EH (cell line): ENCODE measurements around the gene ZRANB2.
A peak's percentile ranks its signal among the peaks of the same experiment; 100 is the strongest.

Experiments used
- DNase-seq: peaks from one replicate; pipeline ENCODE4 v3.0.0-alpha.2; 2015; ENCODE audit warnings: low read depth

ZRANB2 gene, protein sequence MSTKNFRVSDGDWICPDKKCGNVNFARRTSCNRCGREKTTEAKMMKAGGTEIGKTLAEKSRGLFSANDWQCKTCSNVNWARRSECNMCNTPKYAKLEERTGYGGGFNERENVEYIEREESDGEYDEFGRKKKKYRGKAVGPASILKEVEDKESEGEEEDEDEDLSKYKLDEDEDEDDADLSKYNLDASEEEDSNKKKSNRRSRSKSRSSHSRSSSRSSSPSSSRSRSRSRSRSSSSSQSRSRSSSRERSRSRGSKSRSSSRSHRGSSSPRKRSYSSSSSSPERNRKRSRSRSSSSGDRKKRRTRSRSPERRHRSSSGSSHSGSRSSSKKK

DNA sequence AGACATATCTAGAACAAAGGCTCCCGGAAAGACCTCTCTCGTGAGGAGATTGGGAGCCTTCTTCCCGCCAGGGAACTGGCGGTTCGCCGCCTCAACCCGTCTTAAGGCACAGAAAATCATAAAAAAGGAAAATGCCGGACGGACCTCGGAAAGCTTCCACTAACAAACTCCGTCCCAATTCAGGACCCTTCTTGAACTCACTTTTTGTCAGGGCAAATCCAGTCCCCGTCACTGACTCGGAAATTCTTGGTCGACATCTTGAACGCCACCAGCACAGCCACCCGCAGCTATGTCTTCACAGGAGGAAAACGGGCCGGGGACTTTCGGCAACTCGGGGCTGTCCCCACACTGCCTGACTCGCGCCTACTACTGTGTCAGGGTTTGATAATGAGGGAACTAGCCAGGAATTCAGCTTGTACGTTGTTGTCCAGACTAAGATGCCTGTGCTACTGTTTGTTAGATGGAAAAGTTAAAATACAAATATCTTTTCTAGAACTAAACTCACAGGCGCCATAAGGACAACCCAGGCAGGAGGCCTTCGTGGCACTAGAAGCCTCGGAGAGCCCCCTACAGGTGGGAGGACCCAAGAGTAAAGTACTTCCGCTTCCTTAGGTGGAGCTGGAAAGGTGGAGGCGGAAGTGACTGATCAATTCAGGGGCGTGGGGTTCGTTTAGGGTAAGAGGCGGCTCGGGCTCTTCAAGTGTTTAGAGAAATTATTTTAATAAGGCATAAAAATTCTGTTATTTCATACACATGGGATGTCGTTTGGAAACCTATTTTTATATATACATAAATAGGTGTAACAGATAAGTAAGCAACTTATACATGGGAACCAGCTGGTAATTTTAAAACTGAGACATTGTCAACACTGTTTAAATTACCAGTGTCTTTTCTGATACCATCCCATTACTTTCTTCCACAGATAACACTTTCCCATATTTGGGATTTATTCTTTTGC, at the start of gene ZRANB2:
ZRANB2 (minus strand) TSS at position 297 of the 958 bp plus-strand sequence; CDS start at position 257, 40 bp downstream.
- DNase-seq: peak; percentile 95

DNA sequence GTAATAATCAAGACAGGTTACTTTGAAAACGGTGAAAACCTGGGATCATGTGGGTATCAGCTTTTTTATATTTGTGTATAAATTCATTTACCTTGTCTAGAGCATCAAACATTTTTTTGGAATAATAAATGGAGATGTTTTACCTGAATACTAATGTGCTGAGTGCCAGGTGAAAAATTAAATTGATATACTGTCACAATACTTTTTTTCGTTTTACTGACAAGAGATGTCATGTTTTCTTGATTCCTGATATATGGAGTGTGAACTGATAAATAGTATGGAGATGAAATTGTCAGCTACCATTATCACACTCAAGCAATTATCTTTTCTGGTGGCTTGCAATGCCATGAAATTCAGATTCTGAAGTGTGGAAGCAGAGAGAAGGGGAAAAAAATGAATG, 47.2 kb upstream of the ZRANB2 start:
- no peak for DNase-seq

DNA sequence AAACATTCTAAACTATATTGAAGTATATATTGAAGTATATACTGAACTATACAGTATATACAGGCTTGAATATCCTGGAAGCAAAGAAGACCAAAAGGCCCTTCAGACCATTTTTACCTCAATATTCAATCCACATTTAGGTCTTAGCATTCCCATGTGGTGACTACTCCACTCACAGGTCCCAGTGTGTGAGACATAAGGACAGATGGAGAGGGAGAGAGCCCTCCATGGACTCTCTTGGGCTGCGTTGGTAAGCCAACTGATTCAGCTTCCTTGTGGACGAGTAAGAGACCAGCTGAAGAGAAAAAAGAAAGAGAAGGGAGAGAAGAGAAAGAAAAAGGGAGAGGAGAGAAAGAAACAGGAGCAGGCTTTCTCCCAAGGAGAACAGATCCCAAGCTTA, 37.3 kb upstream of the ZRANB2 start:
- DNase-seq: no peak

DNA sequence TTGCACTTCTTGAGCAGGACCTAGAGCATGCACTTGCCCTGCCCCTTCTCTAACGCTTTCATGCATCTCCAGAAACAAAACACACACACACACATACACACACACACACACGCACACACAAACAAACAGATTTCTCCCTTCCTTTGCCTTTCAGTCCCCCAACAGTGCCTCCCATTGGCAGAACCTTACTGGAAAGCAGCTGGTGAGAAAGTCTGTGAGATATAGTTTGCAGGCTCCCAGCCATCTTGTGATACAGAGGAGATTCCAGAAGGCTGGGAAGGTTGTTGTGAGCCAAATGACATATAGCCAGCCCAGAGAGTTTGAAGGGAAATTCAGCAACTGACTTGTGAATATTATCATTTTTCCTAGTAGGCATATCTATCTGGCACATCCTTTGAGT, 35.9 kb upstream of the ZRANB2 start:
- DNase-seq: no peak

GRCh38 chr1:71106658-71107322, 26.0 kb upstream of the ZRANB2 start:
- no peak for DNase-seq

DNA sequence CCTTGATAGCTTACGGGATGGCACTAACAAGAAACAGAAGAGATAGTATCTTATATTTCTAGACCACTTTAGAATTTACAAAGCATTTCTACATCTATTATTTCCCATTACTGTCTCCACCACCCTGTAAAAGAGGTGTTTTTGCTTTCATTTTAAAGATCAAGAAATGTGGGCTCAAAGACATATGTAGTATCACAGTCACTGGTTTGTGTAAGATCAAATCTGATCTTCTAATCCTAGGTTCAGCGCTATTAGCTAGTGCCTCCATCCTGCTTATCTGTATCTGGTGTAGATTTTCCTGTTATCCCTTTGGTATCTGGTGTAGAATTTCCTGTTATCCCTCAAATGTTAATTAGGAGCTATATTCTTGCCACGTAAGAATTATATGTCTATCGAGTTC, 23.6 kb upstream of the ZRANB2 start:
- DNase-seq: no peak

GRCh38 chr1:71101839-71102376, 21.1 kb upstream of the ZRANB2 start:
- DNase-seq: no peak

- DNase-seq: no peak
Measured at GRCh38 chr1:71097428-71097827, 16.6 kb upstream of the ZRANB2 start.

DNA sequence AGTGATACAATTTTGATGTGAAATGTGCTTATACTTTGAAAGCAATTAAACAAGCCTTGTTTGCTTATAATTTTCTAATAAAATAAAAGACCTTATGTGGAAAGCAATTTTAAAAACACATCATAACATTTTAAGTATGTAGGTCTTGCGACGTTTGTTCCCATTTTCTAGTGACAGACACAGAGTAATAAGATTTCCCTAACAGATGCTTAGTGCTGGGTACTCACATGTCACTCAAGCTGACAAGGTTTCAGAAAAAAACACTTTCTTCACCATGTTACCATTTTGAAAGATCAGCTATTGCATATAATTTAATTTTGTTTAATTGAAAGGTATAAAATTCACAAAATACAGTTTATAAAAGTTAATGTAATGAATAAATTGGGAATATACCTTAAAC, 14.1 kb upstream of the ZRANB2 start:
- no peak for DNase-seq

DNA sequence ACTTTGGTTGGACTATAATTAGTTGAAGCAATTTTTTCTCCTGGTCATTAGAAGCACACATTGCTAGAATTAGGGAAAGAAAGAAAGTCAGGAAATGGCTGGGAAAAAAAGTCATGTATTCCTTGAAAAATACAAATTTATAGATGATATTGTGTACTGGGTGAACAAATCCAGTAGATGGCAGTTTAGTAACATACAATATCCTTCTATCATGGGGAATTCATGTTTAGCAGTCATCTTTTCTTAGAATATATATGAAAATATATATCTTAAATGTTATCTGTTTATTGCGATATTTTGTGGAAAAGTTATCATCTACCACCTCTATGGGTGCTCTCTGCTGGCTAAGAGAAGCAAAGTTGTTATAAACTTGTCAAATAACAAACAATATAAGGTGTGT, 13.1 kb upstream of the ZRANB2 start:
- DNase-seq: peak; percentile 30

GRCh38 chr1:71089536-71090270, 8.9 kb upstream of the ZRANB2 start:
- peak; percentile 85 for DNase-seq

GRCh38 chr1:71088645-71089287, 7.9 kb upstream of the ZRANB2 start:
- no peak for DNase-seq

GRCh38 chr1:71087713-71088112, 6.9 kb upstream of the ZRANB2 start:
- DNase-seq: no peak

DNA sequence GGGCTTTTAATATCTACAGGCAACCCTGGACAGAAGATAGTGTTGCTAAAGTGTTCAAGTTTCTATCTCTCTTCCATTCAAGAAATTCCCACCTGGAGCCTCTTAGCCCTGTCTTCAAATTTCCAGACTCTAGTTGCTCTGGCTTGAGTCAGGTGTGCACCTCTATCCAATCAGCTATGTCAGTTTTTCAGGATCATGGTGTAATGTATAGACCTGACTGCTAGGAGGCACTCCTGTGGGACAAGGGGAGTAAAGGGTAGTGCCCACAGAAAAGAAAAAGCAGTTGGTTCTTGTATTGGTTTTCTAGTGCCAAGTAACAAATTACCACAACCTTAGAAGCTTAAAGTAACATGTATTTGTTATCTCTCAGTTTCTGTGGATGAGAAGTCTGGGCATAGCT, 6.2 kb upstream of the ZRANB2 start:
- no peak for DNase-seq

- DNase-seq: peak; percentile 90
Measured at GRCh38 chr1:71086331-71086730, 5.5 kb upstream of the ZRANB2 start.

DNA sequence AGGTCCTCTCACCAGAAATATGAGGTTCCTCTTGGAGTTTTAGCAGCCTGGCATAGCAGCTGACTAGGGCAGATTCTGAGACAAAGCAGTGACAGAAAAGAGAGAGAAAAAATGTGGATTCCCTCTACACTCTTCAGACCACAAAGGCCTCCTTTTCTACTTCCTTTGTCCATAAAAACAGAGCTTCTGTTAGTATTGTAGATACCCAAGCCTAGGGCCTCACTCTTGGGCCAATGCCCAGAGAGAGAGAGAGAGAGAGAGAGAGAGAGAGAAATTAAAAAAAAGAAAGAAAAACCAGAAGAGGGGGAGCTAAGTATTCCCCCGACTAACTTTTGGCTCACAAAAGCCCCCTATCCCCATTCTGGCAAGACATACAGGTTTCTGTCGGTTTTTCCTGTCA, 2.4 kb upstream of the ZRANB2 start:
- peak; percentile 10 for DNase-seq

DNA sequence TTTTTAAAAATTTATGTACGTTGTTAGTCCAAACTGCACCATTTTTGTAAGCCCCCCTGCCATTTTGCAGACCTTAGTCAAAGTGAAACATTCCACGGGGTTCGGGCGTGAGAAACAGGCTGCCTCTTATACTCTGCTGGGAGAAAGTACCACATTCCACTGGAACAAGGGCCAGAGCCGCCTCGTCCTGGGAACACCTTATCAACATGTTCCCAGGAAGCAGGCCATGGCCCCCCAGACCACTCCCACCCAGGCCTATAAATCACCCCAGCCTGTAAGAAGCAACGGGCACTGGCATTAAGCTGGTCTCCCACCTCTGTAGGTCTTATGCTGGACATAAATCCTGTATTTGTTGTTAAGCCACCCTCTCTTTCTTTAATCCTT, 854 bp upstream of the ZRANB2 start:
- no peak for DNase-seq

GRCh38 chr1:71080230-71080738, 551 bp downstream of the ZRANB2 start:
- DNase-seq: peak; percentile 29

- DNase-seq: no peak
Measured at GRCh38 chr1:71074681-71075080, 6.2 kb downstream of the ZRANB2 start.

DNA sequence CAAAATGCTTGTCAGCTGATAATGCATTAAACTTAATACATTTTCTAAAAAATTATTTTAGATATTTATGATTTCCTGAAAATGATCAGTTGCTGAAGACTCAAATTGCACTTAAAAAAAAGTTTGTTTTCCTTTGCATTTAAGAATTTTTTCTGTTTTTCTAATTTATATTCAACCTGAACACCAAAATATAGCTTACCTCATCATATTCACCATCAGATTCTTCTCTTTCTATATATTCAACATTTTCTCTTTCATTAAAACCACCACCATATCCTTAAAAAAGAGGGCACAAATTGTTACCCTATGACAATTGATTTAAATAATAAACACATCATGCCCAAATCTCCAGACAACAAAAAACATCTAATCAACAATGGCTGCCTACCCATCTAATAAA, 8.6 kb downstream of the ZRANB2 start:
- DNase-seq: no peak

DNA sequence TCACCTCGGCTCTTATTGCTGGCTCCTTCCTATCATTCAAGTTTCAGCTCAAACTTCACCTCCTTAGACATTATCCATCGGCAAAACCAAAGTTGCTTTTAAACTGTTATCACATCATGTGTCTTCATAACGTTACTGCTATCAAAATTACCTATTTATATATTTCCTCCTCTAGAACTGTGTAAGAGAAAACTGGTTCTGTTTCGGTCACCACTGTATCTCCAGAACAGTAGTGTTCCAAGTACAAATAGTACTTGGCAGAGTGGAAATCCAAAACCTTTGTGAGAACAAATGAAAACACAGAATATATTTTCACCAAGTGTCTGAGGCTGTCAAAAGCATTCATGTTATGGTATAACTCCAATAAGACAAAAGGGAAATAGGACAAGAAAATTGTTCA, 9.1 kb downstream of the ZRANB2 start:
- DNase-seq: no peak
